Endometrial microvascular endothelial cells (primary cell): Measurements from ENCODE around the gene SLTM. TPM values are rescaled to one million over a fixed set of nuclear protein-coding genes. Genes with fewer than 3 reads are reported as not detected.
"Not testable (repeated sequence)": the region's sequence is repeated elsewhere in the genome, so short reads cannot be mapped to it uniquely, and the experiment has no call there.

ENCODE experiments used
- in situ Hi-C: cut with HindIII; loops from 2 replicates; pipeline ENCODE4 v1.10.0; 2017; ENCODE audit warnings: low sequenced_read_pairs, low pct_unique_long_range_greater_than_20kb; ENCODE audit errors: inconsistent ontology term
- total RNA-seq: library from RNA; depleted of rRNA; stranded (reverse); fragments of >200 nt; gene quantifications from one replicate; pipeline ENCODE4 v1.2.3, GENCODE V29; 2015; ENCODE audit errors: inconsistent ontology term

The SLTM gene
- total RNA-seq, 1 donor from 2014 or later = 21.6 TPM

- in situ Hi-C loops = no loop called here
Observed at GRCh38 chr15:58840048-58840447, 93.4 kb downstream of the SLTM start.

- in situ Hi-C loops = no loop called here
Observed at GRCh38 chr15:58839485-58839884, 94.0 kb downstream of the SLTM start.

DNA sequence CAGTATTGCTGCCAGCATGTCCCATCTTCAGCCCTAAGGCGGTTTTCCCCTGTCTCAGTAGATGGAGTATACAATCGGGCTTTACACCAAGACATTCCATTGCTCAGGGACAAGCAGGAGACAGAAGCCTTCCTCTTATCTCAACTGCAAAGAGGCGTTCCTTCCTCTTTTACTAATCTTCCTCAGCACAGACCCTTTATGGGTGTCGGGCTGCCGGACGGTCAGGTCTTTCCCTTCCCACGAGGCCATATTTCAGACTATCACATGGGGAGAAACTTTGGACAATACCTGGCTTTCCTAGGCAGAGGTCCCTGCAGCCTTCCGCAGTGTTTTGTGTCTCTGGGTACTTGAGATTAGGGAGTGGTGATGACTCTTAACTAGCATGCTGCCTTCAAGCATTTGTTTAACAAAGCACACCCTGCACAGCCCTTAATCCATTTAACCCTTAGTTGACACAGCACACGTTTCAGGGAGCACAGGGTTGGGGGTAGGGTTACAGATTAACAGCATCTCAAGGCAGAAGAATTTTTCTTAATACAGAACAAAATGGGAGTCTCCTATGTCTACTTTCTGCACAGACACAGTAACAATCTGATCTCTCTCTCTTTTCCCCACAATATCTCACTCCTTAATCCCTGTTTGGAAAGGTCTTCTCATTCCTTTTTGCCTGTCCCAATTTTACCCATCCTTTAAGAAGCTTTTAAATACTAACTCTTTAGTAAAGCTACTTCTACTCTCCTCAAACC, 99.6 kb downstream of the SLTM start:
- in situ Hi-C loops = not testable (repeated sequence)

DNA sequence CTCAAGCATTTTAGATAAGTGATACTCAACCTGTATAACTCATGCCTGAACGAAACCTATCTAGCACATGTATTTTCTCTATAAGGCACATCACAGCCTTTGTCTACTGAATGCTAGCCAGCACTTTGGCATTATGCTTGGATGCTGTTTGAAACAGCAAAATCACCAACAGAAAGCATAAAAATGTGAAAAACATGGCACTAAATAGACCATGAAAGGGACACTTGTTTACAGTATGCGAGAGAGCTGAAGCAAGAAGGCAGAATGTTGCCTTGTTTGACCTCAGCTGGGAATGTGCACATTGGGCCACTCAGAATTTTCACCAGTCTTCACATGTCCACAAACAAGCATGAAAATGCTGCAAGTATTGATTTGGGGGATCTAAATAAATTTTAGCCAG, 102.9 kb downstream of the SLTM start:
- in situ Hi-C loops = no loop called here

Other genes starting within 250 kb of the SLTM start
- 169 TPM for gene ADAM10, start 184.0 kb downstream of the SLTM start, total RNA-seq
- 8.9 TPM for gene MINDY2, start 162.4 kb downstream of the SLTM start, total RNA-seq
- gene RNF111, start 54.0 kb upstream of the SLTM start, total RNA-seq = 17.5 TPM
- gene CCNB2, start 171.5 kb upstream of the SLTM start, total RNA-seq = 101 TPM